K562 (cell line): Measurements from ENCODE around the gene ZBTB7A. TPM values are rescaled to one million over a fixed set of nuclear protein-coding genes. Genes with fewer than 3 reads are reported as not detected.

Source experiments
- ATAC-seq: fragments of 200-7000 bp; cut with Tn5 transposase; 3 replicates; pipeline ENCODE4 v1.9.1; 2020; ENCODE audit warnings: moderate library complexity
- BruUV-seq: library from RNA; stranded (reverse); fragments of 400-500 nt; replicated peaks from 2 replicates; lab custom pipeline; 2021; lab: Mats Ljungman, UMichigan
- CTCF ChIA-PET: fragments of 300-600 bp; formaldehyde crosslinking; extraction: SDS; loops from one replicate; lab custom pipeline; 2021; ENCODE audit warnings: low intra/inter-chr PET ratio; lab: Yijun Ruan, JAX
- POLR2A ChIA-PET: fragments of 300-600, 350-650 bp; sonication (Branson Sonifier 250); formaldehyde crosslinking; extraction: SDS; loops from one replicate; lab custom pipeline; 2021; ENCODE audit warnings: antibody characterized with exemption, inconsistent platforms; lab: Yijun Ruan, JAX
- DNase-seq, 4 experiments: peaks; one replicate each; pipeline versions ENCODE4 v3.0.0 to v3.0.0-alpha.2; 2011 to 2018; ENCODE audit warnings: low spot score in 3 of 4, mixed read lengths in 3 of 4; ENCODE audit errors: extremely low read depth in 1 of 4
- FAIRE-seq: peaks from 2 replicates; lab custom pipeline; 2011; peaks lifted over from hg19 to GRCh38; lab: Jason Lieb, UNC
- H2AFZ ChIP-seq: 2 replicates; pipeline ENCODE4 v1.6.0; 2011; ENCODE audit warnings: low read depth, low read length, control low read depth, inconsistent platforms
- H3K27ac ChIP-seq: fragments of 200-600 bp; 3 replicates; pipeline ENCODE4 v1.8.0; 2011; ENCODE audit warnings: low read depth, mild to moderate bottlenecking, control low read depth, inconsistent platforms, low read length, moderate library complexity, mixed read lengths; ENCODE audit errors: extremely low read depth
- H3K27me3 ChIP-seq, 2 experiments: fragments of 300-600 bp in 1 of 2; 2 replicates in 1 of 2; 3 replicates in 1 of 2; pipeline versions ENCODE4 v1.6.0 to v1.8.0; 2011; ENCODE audit warnings: inconsistent platforms in 2 of 2, low read length in 2 of 2, mild to moderate bottlenecking in 1 of 2, mixed read lengths in 1 of 2, moderate library complexity in 1 of 2; ENCODE audit not compliant: control insufficient read depth in 2 of 2, insufficient read depth in 2 of 2
- H3K36me3 ChIP-seq: fragments of 300-600 bp; 3 replicates; pipeline ENCODE4 v1.8.0; 2011; ENCODE audit warnings: mild to moderate bottlenecking, low read length, inconsistent platforms; ENCODE audit not compliant: control insufficient read depth, insufficient read depth
- H3K4me1 ChIP-seq, 2 experiments: fragments of 200-600 bp in 1 of 2; replicated peaks in 1 of 2; 2 replicates in 1 of 2; 3 replicates in 1 of 2; pipeline versions ENCODE4 v1.5.1 to v1.8.0; 2011; ENCODE audit warnings: inconsistent platforms in 2 of 2, low read length in 2 of 2, mild to moderate bottlenecking in 1 of 2, mixed read lengths in 1 of 2, moderate library complexity in 1 of 2; ENCODE audit not compliant: control insufficient read depth in 2 of 2, insufficient read depth in 2 of 2
- H3K4me2 ChIP-seq: 2 replicates; pipeline ENCODE4 v1.6.1; 2011; ENCODE audit warnings: low read length, control low read depth, inconsistent platforms, mixed read lengths; ENCODE audit not compliant: insufficient read depth
- H3K4me3 ChIP-seq: fragments of 200-600 bp; sonication (generic), shearing (Covaris generic); 2 replicates; pipeline ENCODE4 v1.5.1; 2016; ENCODE audit warnings: control low read depth, inconsistent platforms
- H3K79me2 ChIP-seq: fragments of 200-600 bp; 3 replicates; pipeline ENCODE4 v1.8.0; 2011; ENCODE audit warnings: low read length, inconsistent platforms; ENCODE audit not compliant: control insufficient read depth, insufficient read depth
- H3K9ac ChIP-seq, 2 experiments: 2 replicates each; pipeline versions ENCODE4 v1.6.0 to v1.6.1; 2011; ENCODE audit warnings: low read depth in 2 of 2, low read length in 2 of 2, control low read depth in 1 of 2, inconsistent platforms in 1 of 2, mild to moderate bottlenecking in 1 of 2, mixed read lengths in 1 of 2; ENCODE audit not compliant: insufficient read depth in 1 of 2
- H3K9me1 ChIP-seq: one replicate; pipeline ENCODE4 v1.6.0; 2011; ENCODE audit warnings: inconsistent platforms, mild to moderate bottlenecking, low read length, moderate library complexity; ENCODE audit not compliant: control insufficient read depth, insufficient read depth
- H3K9me3 ChIP-seq: replicated peaks from 2 replicates; pipeline ENCODE4 v1.5.1; 2011; ENCODE audit warnings: low read depth, low read length, inconsistent platforms; ENCODE audit not compliant: control insufficient read depth, insufficient read depth
- H4K20me1 ChIP-seq: replicated peaks from 2 replicates; pipeline ENCODE4 v1.6.1; 2011; ENCODE audit warnings: low read length, inconsistent platforms, mixed read lengths; ENCODE audit not compliant: control insufficient read depth, insufficient read depth
- CBFA2T3 ChIP-seq: fragments of 450-650 bp; IDR thresholded peaks from 2 replicates; pipeline ENCODE4 v1.6.1; 2017
- CGGBP1 ChIP-seq: fragments of 250-450 bp; sonication (Bioruptor Pico); IDR thresholded peaks from 2 replicates; pipeline ENCODE4 v1.9.0; 2021; ENCODE audit warnings: mild to moderate bottlenecking
- FOXO4 ChIP-seq: fragments of 450-650 bp; formaldehyde crosslinking; IDR thresholded peaks from 2 replicates; pipeline ENCODE4 v1.4.0; 2020; ENCODE audit warnings: mild to moderate bottlenecking, moderate library complexity
- MITF ChIP-seq: IDR thresholded peaks from 2 replicates; pipeline ENCODE4 v1.6.1; 2014; ENCODE audit warnings: antibody characterized with exemption
- POLR2G ChIP-seq: fragments of 200-400 bp; formaldehyde crosslinking; IDR thresholded peaks from 2 replicates; pipeline ENCODE4 v1.6.1; 2017; ENCODE audit warnings: low read depth, mild to moderate bottlenecking, antibody characterized with exemption, low read length, moderate library complexity
- PREB ChIP-seq: sonication (generic); formaldehyde crosslinking; IDR thresholded peaks from 2 replicates; pipeline ENCODE4 v1.8.1; 2023; ENCODE audit warnings: mild to moderate bottlenecking, missing genetic modification reagents
- PTBP1 ChIP-seq: fragments of 200-400 bp; formaldehyde crosslinking; IDR thresholded peaks from 2 replicates; pipeline ENCODE4 v1.6.1; 2017; ENCODE audit warnings: low read depth, low read length
- RFX7 ChIP-seq: fragments of 250-450 bp; sonication (Bioruptor Pico); IDR thresholded peaks from 2 replicates; pipeline ENCODE4 v1.5.1; 2021; ENCODE audit warnings: mild to moderate bottlenecking
- SFPQ ChIP-seq: fragments of 200-400 bp; formaldehyde crosslinking; IDR thresholded peaks from 2 replicates; pipeline ENCODE4 v1.6.1; 2017; ENCODE audit warnings: mild to moderate bottlenecking, low read depth, low read length, moderate library complexity
- TAF7 ChIP-seq: fragments of 450-650 bp; IDR thresholded peaks from 2 replicates; pipeline ENCODE4 v1.6.1; 2016; ENCODE audit warnings: missing genetic modification characterization, missing compliant biosample characterization
- TFE3 ChIP-seq: fragments of 450-650 bp; formaldehyde crosslinking; IDR thresholded peaks from 2 replicates; pipeline ENCODE4 v1.4.0; 2020; ENCODE audit warnings: mild to moderate bottlenecking, mixed read lengths
- ZNF274 ChIP-seq: IDR thresholded peaks from 2 replicates; pipeline ENCODE4 v1.6.1; 2011; ENCODE audit warnings: low read depth, mild to moderate bottlenecking, low read length, moderate library complexity, borderline replicate concordance
- WGBS: fragments of 100-300 bp; shearing (Covaris generic); methylation state at CpG from one replicate; pipeline ENCODE4 v1.1.6; 2016; ENCODE audit warnings: low coverage, mixed read lengths; ENCODE audit not compliant: insufficient coverage; ENCODE audit errors: missing lambda C conversion rate; 5-methylcytosine and 5-hydroxymethylcytosine counted together
- in situ Hi-C: fragments of 300-500 bp; cut with MboI; formaldehyde crosslinking; loops from 4 replicates; pipeline ENCODE4 v1.15.0; 2018; ENCODE audit warnings: inconsistent platforms, mixed read lengths
- intact Hi-C: fragments of 100-400 bp; cut with micrococcal nuclease; formaldehyde crosslinking; loops from 2 replicates; pipeline ENCODE4 v1.14.2; 2022
- polyA plus RNA-seq, 8 experiments: library from polyadenylated mRNA; depleted of rRNA in 4 of 8; stranded (reverse) in 5 of 8; unstranded in 3 of 8; fragments of >200 nt; fragmentation: Nextera tagmentation in 2 of 8; fragmentation: Illumina TruSeq in 1 of 8; extraction: Ambion mirVana in 2 of 8; extraction: Trizol in 1 of 8; gene quantifications; 2 replicates each; pipeline versions ENCODE4 v1.2.1 to v1.2.3, GENCODE V29; 2011 to 2014; ENCODE audit warnings: inconsistent platforms in 1 of 8, missing spikeins in 1 of 8
- total RNA-seq, 7 experiments: library from RNA; depleted of rRNA in 6 of 7; stranded (reverse); fragments of >200 nt in 6 of 7; fragmentation: Illumina TruSeq in 2 of 7; extraction: Trizol in 2 of 7; gene quantifications; 2 replicates each; pipeline versions ENCODE4 v1.2.1 to v1.2.3, GENCODE V29; 2011 to 2021; ENCODE audit warnings: low replicate concordance in 1 of 7

ZBTB7A gene
- total and polyA plus RNA-seq, 9 of the 15 experiments (the other 6 are each of a cell fraction or from before 2014, with no cell fraction given): 0.11 to 34.0 (median 4.6) TPM

- Histone ChIP-seq H3K36me3 (peaks cover 28% of the 10 kb centered on the region; the same call in 1 of the 3 replicates), H3K9me1 (no peaks in the 10 kb centered on the region), H3K4me1 (peaks cover 6 to 58% of the 10 kb centered on the region in 2 experiments; a peak in 4 of 5 replicates), H3K4me3 (no peak overlapping the region), H3K27ac (no peak overlapping the region), H4K20me1 (no peaks in the 10 kb centered on the region), H3K9me3 (no peaks in the 10 kb centered on the region), H3K4me2 (no peak overlapping the region), H3K9ac (peak overlapping the region in 1 of 2 experiments; percentile 75; a peak in 2 of 4 replicates), H2AFZ (no peak overlapping the region), H3K79me2 (no peaks in the 10 kb centered on the region), H3K27me3 (no peaks in the 10 kb centered on the region)
- no TSS peak for BruUV-seq
- FAIRE-seq: no peak
- in situ Hi-C loops (no loop called here), intact Hi-C loops (no loop called here)
- peak; percentile 7; the same call in 1 of the 3 replicates for ATAC-seq
- no peak for DNase-seq
- WGBS: 87% methylated on average over 29 of the region's 31 CpGs
- CTCF ChIA-PET: no interaction called here
- POLR2A ChIA-PET: interaction anchor here (1.3 to 1.4 kb wide), 2 partner anchors 11 to 103 kb away, joined by 4 to 8 read pairs; partner anchors contain the start of gene EEF2
- TF ChIP-seq CBFA2T3: no peak
- peak; percentile 59 for TF ChIP-seq POLR2G
- TF ChIP-seq PTBP1: peak; percentile 97
- TF ChIP-seq FOXO4 (CRISPR knock-in tag): no peak
- no peak for TF ChIP-seq TAF7 (tag)
- no peak for TF ChIP-seq TFE3 (CRISPR knock-in tag)
- TF ChIP-seq MITF: no peak
- no peak for TF ChIP-seq SFPQ
- TF ChIP-seq CGGBP1 (CRISPR knock-in tag): no peak
- no peak for TF ChIP-seq RFX7 (CRISPR knock-in tag)
- TF ChIP-seq PREB (CRISPR knock-in tag): no peak
- no peak for TF ChIP-seq ZNF274
These were observed 21.3 kb upstream of the ZBTB7A start for GRCh38 chr19:4087787-4088679.
